ENCODE measurements around the gene FCF1. TPM values are rescaled to one million over a fixed set of nuclear protein-coding genes. Genes with fewer than 3 reads are reported as not detected.
A peak's percentile ranks its signal among the peaks of the same experiment; 100 is the strongest.

The FCF1 gene
- total RNA-seq, 1 experiment from 2014 or later = 61.5 TPM

DNA sequence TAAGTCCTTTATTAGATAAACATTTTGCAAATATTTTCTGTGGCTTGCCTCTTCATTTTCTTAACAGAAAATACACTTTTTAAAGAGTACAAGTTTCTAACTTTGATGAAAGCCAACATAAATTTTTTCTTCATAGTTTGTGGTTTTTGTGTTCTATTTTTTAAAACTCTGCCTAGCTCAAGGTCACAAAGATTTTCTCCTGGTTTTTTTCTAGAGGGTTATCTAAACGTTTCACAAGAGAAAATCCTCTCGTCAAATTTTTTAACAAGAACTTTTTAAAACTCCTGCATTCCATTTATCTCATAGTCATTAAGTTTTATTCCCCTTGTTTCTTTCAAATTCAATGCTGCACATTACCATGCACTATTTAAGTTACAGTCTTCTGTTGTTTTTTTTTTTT, 8.3 kb upstream of the FCF1 start:
- Mint-ChIP-seq H3K9me3 (ENCODE audit: unreplicated experiment) (peaks cover 18% of the 10 kb centered on the region), H3K36me3 (ENCODE audit: insufficient read depth, unreplicated experiment) (peaks cover 17% of the 10 kb centered on the region), H3K27me3 (ENCODE audit: insufficient read depth, unreplicated experiment) (no peaks in the 10 kb centered on the region), H3K4me1 (ENCODE audit: insufficient read depth, unreplicated experiment) (peaks cover 12% of the 10 kb centered on the region), H3K4me3 (ENCODE audit: unreplicated experiment) (no peak overlapping the region), H3K27ac (ENCODE audit: low read depth, unreplicated experiment) (no peak overlapping the region)
- BruUV-seq (replicated peaks) = no TSS peak
- ChIA-PET POLR2A (interaction anchor here (0.6 to 1.0 kb wide), 2 partner anchors 9 to 10 kb away, joined by 3 read pairs; partner anchors contain the start of genes AREL1 and FCF1), CTCF (no interaction called here)
- TF ChIP-seq, protein P1, sequence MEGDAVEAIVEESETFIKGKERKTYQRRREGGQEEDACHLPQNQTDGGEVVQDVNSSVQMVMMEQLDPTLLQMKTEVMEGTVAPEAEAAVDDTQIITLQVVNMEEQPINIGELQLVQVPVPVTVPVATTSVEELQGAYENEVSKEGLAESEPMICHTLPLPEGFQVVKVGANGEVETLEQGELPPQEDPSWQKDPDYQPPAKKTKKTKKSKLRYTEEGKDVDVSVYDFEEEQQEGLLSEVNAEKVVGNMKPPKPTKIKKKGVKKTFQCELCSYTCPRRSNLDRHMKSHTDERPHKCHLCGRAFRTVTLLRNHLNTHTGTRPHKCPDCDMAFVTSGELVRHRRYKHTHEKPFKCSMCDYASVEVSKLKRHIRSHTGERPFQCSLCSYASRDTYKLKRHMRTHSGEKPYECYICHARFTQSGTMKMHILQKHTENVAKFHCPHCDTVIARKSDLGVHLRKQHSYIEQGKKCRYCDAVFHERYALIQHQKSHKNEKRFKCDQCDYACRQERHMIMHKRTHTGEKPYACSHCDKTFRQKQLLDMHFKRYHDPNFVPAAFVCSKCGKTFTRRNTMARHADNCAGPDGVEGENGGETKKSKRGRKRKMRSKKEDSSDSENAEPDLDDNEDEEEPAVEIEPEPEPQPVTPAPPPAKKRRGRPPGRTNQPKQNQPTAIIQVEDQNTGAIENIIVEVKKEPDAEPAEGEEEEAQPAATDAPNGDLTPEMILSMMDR (IDR thresholded peaks at IDR 0.05; ENCODE audit: unreplicated experiment) = no peak
- intact Hi-C loops (cut with micrococcal nuclease) = no loop called here
- DNase-seq (ENCODE audit: unreplicated experiment) = no peak

DNA sequence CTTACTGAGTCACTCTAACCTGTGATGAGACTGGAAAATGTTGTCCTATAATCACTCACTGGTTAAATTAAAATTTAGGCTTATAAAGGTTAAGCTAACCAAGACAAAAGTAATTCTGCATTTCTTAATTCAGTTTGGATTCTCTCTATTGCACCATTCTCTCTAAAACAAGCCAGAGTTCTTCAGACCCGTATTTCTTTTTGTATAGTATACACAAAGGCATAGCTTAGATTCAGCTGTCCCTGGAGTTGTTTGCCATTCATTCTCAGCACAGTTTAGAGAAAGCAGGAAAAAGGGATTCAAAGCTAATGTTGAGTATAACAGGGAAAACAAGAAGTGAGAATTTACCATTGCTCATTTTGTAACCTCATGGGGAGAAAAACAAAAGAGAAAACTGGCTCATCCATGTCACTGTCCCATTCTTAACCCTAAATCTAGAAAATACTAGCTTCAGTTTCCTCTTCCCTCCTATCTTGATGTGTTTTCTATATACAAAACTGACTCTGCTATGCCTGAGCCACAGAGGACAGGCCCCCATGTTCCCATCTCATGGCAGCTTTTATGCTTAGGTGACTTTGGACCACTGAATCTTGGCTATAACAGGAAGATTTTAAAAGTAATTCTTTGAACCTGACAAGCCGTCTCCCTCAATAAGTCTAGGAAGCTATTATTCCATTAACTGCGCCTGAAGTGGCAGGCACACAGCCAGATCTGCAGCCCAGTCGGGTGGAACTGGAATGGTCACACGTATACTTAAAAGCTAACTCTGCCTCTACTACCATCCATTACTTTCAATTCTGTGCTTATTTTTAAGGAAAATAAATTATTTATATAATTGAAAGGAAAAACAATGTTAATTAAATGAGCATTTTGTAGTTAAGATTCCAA, 7.1 kb upstream of the FCF1 start:
- DNase-seq (ENCODE audit: unreplicated experiment) = no peak
- CTCF ChIA-PET = interaction anchor here (0.5 to 1.8 kb wide), 4 partner anchors 13 to 97 kb away, joined by 3 to 8 read pairs (median 3); no protein-coding TSS in a partner anchor
- Mint-ChIP-seq H3K9me3 (ENCODE audit: unreplicated experiment) (peaks cover 16% of the 10 kb centered on the region), H3K4me3 (ENCODE audit: unreplicated experiment) (no peak overlapping the region), H3K4me1 (ENCODE audit: insufficient read depth, unreplicated experiment) (peaks cover 17% of the 10 kb centered on the region), H3K27me3 (ENCODE audit: insufficient read depth, unreplicated experiment) (no peaks in the 10 kb centered on the region), H3K36me3 (ENCODE audit: insufficient read depth, unreplicated experiment) (peaks cover 17% of the 10 kb centered on the region), H3K27ac (ENCODE audit: low read depth, unreplicated experiment) (no peak overlapping the region)
- intact Hi-C loops (cut with micrococcal nuclease) = no loop called here
- POLR2A ChIA-PET = interaction anchor here (0.9 kb wide), 1 partner anchor 13 kb away, joined by 4 read pairs; no protein-coding TSS in a partner anchor
- TF ChIP-seq, protein P1 (IDR thresholded peaks at IDR 0.05; ENCODE audit: unreplicated experiment) = no peak
- no TSS peak for BruUV-seq (replicated peaks)

DNA sequence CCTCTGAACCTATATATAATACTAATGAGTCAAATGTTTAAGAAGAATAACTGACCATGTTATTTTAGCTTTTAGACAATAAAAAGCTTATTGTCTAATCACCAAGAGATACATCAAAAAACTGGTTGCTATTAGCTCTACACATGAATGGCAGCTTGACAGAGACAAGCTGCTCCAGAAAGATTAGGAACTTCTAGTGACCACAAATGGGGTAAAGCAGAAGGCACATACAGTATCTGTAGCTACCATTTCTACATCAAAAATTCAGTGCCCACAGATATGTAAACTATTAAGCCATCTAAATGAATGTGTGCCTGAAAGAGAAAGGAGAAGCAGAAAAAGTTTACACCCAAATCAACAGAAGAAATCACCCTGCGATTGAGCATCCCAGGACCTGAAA, 2.5 kb upstream of the FCF1 start:
- intact Hi-C loops (cut with micrococcal nuclease) = no loop called here
- H3K27me3 Mint-ChIP-seq (ENCODE audit: insufficient read depth, unreplicated experiment) = no peaks in the 10 kb centered on the region
- TF ChIP-seq, protein P1 (IDR thresholded peaks at IDR 0.05; ENCODE audit: unreplicated experiment) = no peak
- ChIA-PET POLR2A (interaction anchor here (0.7 kb wide), 1 partner anchor 140 kb away, joined by 3 read pairs; no protein-coding TSS in a partner anchor), CTCF (interaction anchor here (0.5 to 0.9 kb wide), 3 partner anchors 52 to 143 kb away, joined by 3 to 5 read pairs (median 4); no protein-coding TSS in a partner anchor)
- no peak for DNase-seq (ENCODE audit: unreplicated experiment)
- H3K27ac Mint-ChIP-seq (ENCODE audit: low read depth, unreplicated experiment) = no peak overlapping the region
- H3K36me3 Mint-ChIP-seq (ENCODE audit: insufficient read depth, unreplicated experiment) = peaks cover 29% of the 10 kb centered on the region
- peaks cover 15% of the 10 kb centered on the region for H3K4me1 Mint-ChIP-seq (ENCODE audit: insufficient read depth, unreplicated experiment)
- BruUV-seq (replicated peaks) = no TSS peak
- H3K4me3 Mint-ChIP-seq (ENCODE audit: unreplicated experiment) = peak overlapping the region; percentile 23
- H3K9me3 Mint-ChIP-seq (ENCODE audit: unreplicated experiment) = no peaks in the 10 kb centered on the region

DNA sequence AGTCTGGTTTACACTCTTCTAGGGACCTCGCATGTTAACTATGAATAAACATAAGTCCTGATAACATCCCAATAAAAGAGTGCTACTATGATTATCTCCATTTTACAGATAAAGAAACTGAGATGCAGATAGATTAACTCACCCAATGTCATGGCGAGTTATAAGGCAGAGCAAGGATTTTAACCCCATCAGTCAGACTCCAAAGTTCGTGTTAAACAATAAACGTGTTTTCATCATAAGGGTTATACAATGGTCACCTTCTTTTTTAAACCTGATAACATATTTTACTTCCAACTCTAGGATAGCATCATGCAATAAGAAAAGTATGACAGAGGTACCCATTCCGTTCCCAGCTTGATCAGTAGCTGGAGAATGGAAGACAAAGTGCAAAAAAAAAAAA, 1.3 kb upstream of the FCF1 start:
- no peaks in the 10 kb centered on the region for H3K27me3 Mint-ChIP-seq (ENCODE audit: insufficient read depth, unreplicated experiment)
- CTCF ChIA-PET = interaction anchor here (0.6 to 0.7 kb wide), 3 partner anchors 76 to 118 kb away, joined by 3 to 6 read pairs (median 3); no protein-coding TSS in a partner anchor
- BruUV-seq (replicated peaks) = no TSS peak
- peak overlapping the region; percentile 99 for H3K27ac Mint-ChIP-seq (ENCODE audit: low read depth, unreplicated experiment)
- TF ChIP-seq, protein P1 (IDR thresholded peaks at IDR 0.05; ENCODE audit: unreplicated experiment) = no peak
- H3K4me3 Mint-ChIP-seq (ENCODE audit: unreplicated experiment) = peak overlapping the region; percentile 99
- peaks cover 13% of the 10 kb centered on the region for H3K4me1 Mint-ChIP-seq (ENCODE audit: insufficient read depth, unreplicated experiment)
- H3K9me3 Mint-ChIP-seq (ENCODE audit: unreplicated experiment) = no peaks in the 10 kb centered on the region
- peaks cover 39% of the 10 kb centered on the region for H3K36me3 Mint-ChIP-seq (ENCODE audit: insufficient read depth, unreplicated experiment)
- intact Hi-C loops (cut with micrococcal nuclease) = no loop called here
- POLR2A ChIA-PET = interaction anchor here (0.7 to 3.2 kb wide), 10 partner anchors 9 to 409 kb away, joined by 3 to 16 read pairs (median 4); partner anchors contain the start of genes ABCD4 and YLPM1
- no peak for DNase-seq (ENCODE audit: unreplicated experiment)
